K562 treated with DMSO at 1 percent for 4 hours (cell line): ENCODE measurements around the gene RANBP2. TPM values are rescaled to one million over a fixed set of nuclear protein-coding genes. Genes with fewer than 3 reads are reported as not detected.

ENCODE experiments used
- total RNA-seq: library from RNA; unstranded; fragments of 300-600 nt; gene quantifications from 2 replicates; pipeline ENCODE4 v1.2.3, GENCODE V29; 2022; ENCODE audit not compliant: insufficient read depth

Gene RANBP2
- total RNA-seq = 18.2 and 20.0 TPM in 2 replicates

GRCh38 chr2:108719149-108720044 lies at the start of gene RANBP2:
TSS of gene RANBP2 (plus strand) at chr2:108719482. CDS start at chr2:108719607, 125 bp downstream.

GRCh38 chr2:108786354-108787215 lies 67.3 kb downstream of the RANBP2 start, which contains the start of gene CCDC138:
TSS of gene CCDC138 (plus strand) at chr2:108786771. CDS start at chr2:108786823, 52 bp downstream.

Other genes with a start within 250 kb of the RANBP2 start
- 105 and 112 TPM in 2 replicates for gene LIMS1, start 185.0 kb upstream of the RANBP2 start, total RNA-seq
- gene CCDC138, start 67.3 kb downstream of the RANBP2 start, total RNA-seq = 4.5 and 6.9 TPM in 2 replicates